Stimulated activated CD4-positive, alpha-beta T cell treated with anti-CD3 and anti-CD28 coated beads, Interleukin-1b, Interleukin-23, amount 100 ng/mL, for 24 hours (primary cell): ENCODE results near the gene COMMD4.
"Not testable (repeated sequence)": the region's sequence is repeated elsewhere in the genome, so short reads cannot be mapped to it uniquely, and the experiment has no call there.

Source experiments
- DNase-seq, 4 experiments: peaks; one replicate each; pipeline ENCODE4 v3.0.0-alpha.2; 2020; ENCODE audit warnings: low read depth in 4 of 4, low spot score in 1 of 4

COMMD4 gene

GRCh38 chr15:75371901-75372688 lies 36.2 kb downstream of the COMMD4 start:
- no peak for DNase-seq

- no peak for DNase-seq
Measured at GRCh38 chr15:75380773-75381172, 44.9 kb downstream of the COMMD4 start.

- DNase-seq: not testable (repeated sequence)
Measured at GRCh38 chr15:75383986-75384385, 48.1 kb downstream of the COMMD4 start.
